GM12878 (cell line): ENCODE data around the gene RRAGB. TPM values are rescaled to one million over a fixed set of nuclear protein-coding genes. Genes with fewer than 3 reads are reported as not detected.

ENCODE experiments used
- ATAC-seq: fragments of 200-7000 bp; cut with Tn5 transposase; 3 replicates; pipeline ENCODE4 v1.9.1; 2020; ENCODE audit warnings: mild to moderate bottlenecking, moderate library complexity
- BruUV-seq: library from RNA; stranded (reverse); fragments of 400-500 nt; replicated peaks from 2 replicates; lab custom pipeline; 2021; lab: Mats Ljungman, UMichigan
- CTCF ChIA-PET: fragments of 300-600 bp; sonication (Branson Sonifier 250); formaldehyde crosslinking; extraction: SDS; loops from one replicate; lab custom pipeline; 2021; ENCODE audit warnings: inconsistent platforms; lab: Yijun Ruan, JAX
- POLR2A ChIA-PET: fragments of 350-600 bp; formaldehyde crosslinking; extraction: SDS; loops from one replicate; lab custom pipeline; 2021; ENCODE audit warnings: inconsistent platforms; lab: Charles Lee
- RAD21 ChIA-PET: fragments of 300-600 bp; sonication (Branson Sonifier 250); formaldehyde crosslinking; loops from one replicate; lab custom pipeline; 2023; ENCODE audit warnings: antibody characterized with exemption; ENCODE audit not compliant: unreplicated experiment; lab: Charles Lee
- SMC1A ChIA-PET: fragments of 300-600 bp; sonication (Branson Sonifier 250); formaldehyde crosslinking; loops from one replicate; lab custom pipeline; 2023; ENCODE audit not compliant: unreplicated experiment, uncharacterized antibody; lab: Charles Lee
- DNase-seq: peaks from one replicate; pipeline ENCODE4 v3.0.0-alpha.2; 2011; ENCODE audit warnings: low read depth, low spot score
- FAIRE-seq: peaks from 3 replicates; lab custom pipeline; 2011; peaks lifted over from hg19 to GRCh38; lab: Jason Lieb, UNC
- H2AFZ ChIP-seq: 2 replicates; pipeline ENCODE4 v1.6.0; 2011; ENCODE audit warnings: low read depth, low read length, control low read depth; ENCODE audit not compliant: control insufficient read depth
- H3K27ac ChIP-seq: 2 replicates; pipeline ENCODE4 v1.5.1; 2011; ENCODE audit warnings: control low read depth; ENCODE audit not compliant: control insufficient read depth, insufficient read depth
- H3K27me3 ChIP-seq, 2 experiments: replicated peaks in 1 of 2; 2 replicates each; pipeline versions ENCODE4 v1.6.0 to v1.6.1; 2011; ENCODE audit warnings: low read length in 1 of 2; ENCODE audit not compliant: control insufficient read depth in 2 of 2, insufficient read depth in 2 of 2
- H3K36me3 ChIP-seq, 2 experiments: 2 replicates each; pipeline ENCODE4 v1.5.1; 2011; ENCODE audit warnings: low read length in 1 of 2; ENCODE audit not compliant: control insufficient read depth in 2 of 2, insufficient read depth in 2 of 2
- H3K4me1 ChIP-seq: 2 replicates; pipeline ENCODE4 v1.6.1; 2011; ENCODE audit warnings: mild to moderate bottlenecking, low read length, moderate library complexity, mixed read lengths; ENCODE audit not compliant: control insufficient read depth, insufficient read depth
- H3K4me2 ChIP-seq: 2 replicates; pipeline ENCODE4 v1.6.0; 2011; ENCODE audit warnings: control low read depth; ENCODE audit not compliant: control insufficient read depth, insufficient read depth
- H3K4me3 ChIP-seq: fragments of 200-600 bp; sonication (generic); 2 replicates; pipeline ENCODE4 v1.5.1; 2016
- H3K79me2 ChIP-seq: 2 replicates; pipeline ENCODE4 v1.6.0; 2011; ENCODE audit warnings: low read length; ENCODE audit not compliant: control insufficient read depth, insufficient read depth
- H3K9ac ChIP-seq: 2 replicates; pipeline ENCODE4 v1.8.0; 2011; ENCODE audit warnings: low read length, control low read depth, mixed read lengths; ENCODE audit not compliant: control insufficient read depth, insufficient read depth
- H3K9me3 ChIP-seq: replicated peaks from 3 replicates; pipeline ENCODE4 v1.5.1; 2011; ENCODE audit warnings: mild to moderate bottlenecking, low read length; ENCODE audit not compliant: control insufficient read depth, insufficient read depth
- H4K20me1 ChIP-seq: 2 replicates; pipeline ENCODE4 v1.6.0; 2011; ENCODE audit not compliant: control insufficient read depth, insufficient read depth
- BHLHE40 ChIP-seq, 2 experiments: fragments of 450-650 bp in 1 of 2; IDR thresholded peaks; 2 replicates each; pipeline ENCODE4 v1.6.1; 2011 to 2017; ENCODE audit warnings: low read depth in 2 of 2, borderline replicate concordance in 1 of 2, improper control_type of control experiment in 1 of 2, low read length in 1 of 2, mild to moderate bottlenecking in 1 of 2
- CHD4 ChIP-seq: fragments of 200-600 bp; sonication (generic); IDR thresholded peaks from 2 replicates; pipeline ENCODE4 v1.6.1; 2016; ENCODE audit warnings: mild to moderate bottlenecking
- EGR1 ChIP-seq, 2 experiments: IDR thresholded peaks; 1 replicate in 1 of 2; 2 replicates in 1 of 2; pipeline ENCODE4 v1.6.1; 2011 to 2012; ENCODE audit warnings: low read depth in 2 of 2, low read length in 2 of 2, borderline replicate concordance in 1 of 2, mild to moderate bottlenecking in 1 of 2, moderate library complexity in 1 of 2
- GATAD2B ChIP-seq: fragments of 450-650 bp; conservative IDR thresholded peaks from 2 replicates; pipeline ENCODE4 v1.6.1; 2017; ENCODE audit warnings: low read depth, mild to moderate bottlenecking, moderate library complexity
- IKZF1 ChIP-seq: fragments of 450-650 bp; conservative IDR thresholded peaks from 2 replicates; pipeline ENCODE4 v1.6.1; 2017; ENCODE audit warnings: antibody characterized with exemption, mild to moderate bottlenecking
- NFYA ChIP-seq: IDR thresholded peaks from 2 replicates; pipeline ENCODE4 v1.6.1; 2011; ENCODE audit warnings: low read depth, mild to moderate bottlenecking, low read length, improper control_type of control experiment, borderline replicate concordance
- NR2C2 ChIP-seq: IDR thresholded peaks from 2 replicates; pipeline ENCODE4 v1.6.1; 2011; ENCODE audit warnings: borderline replicate concordance, low read depth; ENCODE audit not compliant: control insufficient read depth, insufficient read length
- PAX5 ChIP-seq: IDR thresholded peaks from 2 replicates; pipeline ENCODE4 v1.6.1; 2011; ENCODE audit warnings: low read depth, low read length, borderline replicate concordance
- RAD21 ChIP-seq: IDR thresholded peaks from 2 replicates; pipeline ENCODE4 v1.6.1; 2011; ENCODE audit warnings: mild to moderate bottlenecking, low read depth, low read length, moderate library complexity; ENCODE audit not compliant: insufficient read depth
- RELA ChIP-seq: fragments of 450-650 bp; IDR thresholded peaks from 2 replicates; pipeline ENCODE4 v1.8.0; 2014; ENCODE audit warnings: borderline replicate concordance; ENCODE audit not compliant: partially characterized antibody
- TCF7 ChIP-seq: IDR thresholded peaks from 2 replicates; pipeline ENCODE4 v1.6.1; 2014; ENCODE audit warnings: antibody characterized with exemption, borderline replicate concordance
- ZNF207 ChIP-seq: fragments of 450-650 bp; IDR thresholded peaks from 2 replicates; pipeline ENCODE4 v1.6.1; 2014; ENCODE audit warnings: antibody characterized with exemption, mild to moderate bottlenecking, borderline replicate concordance
- ZNF217 ChIP-seq: fragments of 450-650 bp; IDR thresholded peaks from 2 replicates; pipeline ENCODE4 v1.6.1; 2017; ENCODE audit warnings: antibody characterized with exemption, mild to moderate bottlenecking
- ZNF274 ChIP-seq: IDR thresholded peaks from one replicate; pipeline ENCODE4 v1.8.0; 2011; ENCODE audit not compliant: insufficient read length, insufficient read depth
- whole genome bisulfite sequencing: methylation state at CpG from one replicate; pipeline ENCODE4 v1.1.6; 2016; ENCODE audit warnings: low lambda C conversion rate; ENCODE audit not compliant: insufficient replicate concordance, insufficient coverage; ENCODE audit errors: missing lambda C conversion rate; 5-methylcytosine and 5-hydroxymethylcytosine counted together
- in situ Hi-C: fragments of 300-500 bp; cut with MboI; formaldehyde crosslinking; loops from 9 replicates; pipeline ENCODE4 v1.14.3; 2018; ENCODE audit warnings: mixed read lengths
- intact Hi-C: fragments of 100-400 bp; cut with micrococcal nuclease; formaldehyde crosslinking; loops from one replicate; pipeline ENCODE4 v1.14.2; 2022; ENCODE audit not compliant: unreplicated experiment
- polyA plus RNA-seq, 11 experiments: library from polyadenylated mRNA; depleted of rRNA in 4 of 11; unstranded in 6 of 11; stranded (reverse) in 5 of 11; fragments of >200 nt; fragmentation: Nextera tagmentation in 4 of 11; fragmentation: Illumina TruSeq in 1 of 11; extraction: Ambion mirVana in 4 of 11; extraction: Trizol in 1 of 11; gene quantifications; 1 replicate in 1 of 11; 2 replicates in 10 of 11; pipeline versions ENCODE4 v1.2.1 to v1.2.3, GENCODE V29; 2011 to 2016; ENCODE audit warnings: inconsistent platforms in 2 of 11, missing spikeins in 2 of 11, low read depth in 1 of 11
- total RNA-seq, 4 experiments: library from RNA; depleted of rRNA in 3 of 4; stranded (reverse); fragments of >200 nt in 3 of 4; fragmentation: Illumina TruSeq in 1 of 4; extraction: Trizol in 1 of 4; gene quantifications; 2 replicates each; pipeline versions ENCODE4 v1.2.1 to v1.2.3, GENCODE V29; 2013 to 2021
- TF ChIP-seq, protein P1 (sequence below): IDR thresholded peaks from 2 replicates; pipeline ENCODE4 v1.6.1; 2011; ENCODE audit warnings: borderline replicate concordance, low read depth, mild to moderate bottlenecking, moderate library complexity, low read length; ENCODE audit not compliant: insufficient read depth, poor library complexity, severe bottlenecking

The RRAGB gene
- total and polyA plus RNA-seq, 10 of the 15 experiments (the other 5 are each of a cell fraction or from before 2014, with no cell fraction given) = 8.2 to 30.8 (median 12.0) TPM

DNA sequence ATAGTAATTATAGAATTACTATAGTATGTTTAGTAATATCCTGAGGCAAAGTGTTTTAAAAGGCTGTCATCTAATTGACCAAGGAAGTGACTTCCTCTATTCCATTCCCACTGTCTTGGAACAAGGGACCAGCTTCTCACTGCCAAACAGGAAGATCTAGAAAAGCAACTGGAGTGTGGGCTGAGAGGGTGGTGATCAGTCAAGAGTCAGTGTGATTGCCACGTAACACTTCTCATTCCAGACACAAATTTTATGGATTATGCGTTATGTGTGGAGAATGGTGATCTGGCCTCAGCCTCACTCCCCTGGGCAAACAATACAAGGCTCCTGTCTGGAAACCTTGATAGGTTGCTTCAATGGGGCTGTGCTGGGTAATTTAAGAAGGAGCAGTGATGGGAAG is 60.0 kb downstream of the RRAGB start:
- Histone ChIP-seq H3K4me3 (no peak overlapping the region), H3K36me3 (peaks cover 0 to 3% of the 10 kb centered on the region in 2 experiments; a peak in 1 of 4 replicates), H3K79me2 (no peaks in the 10 kb centered on the region), H2AFZ (no peak overlapping the region), H3K9me3 (no peaks in the 10 kb centered on the region; the same call in 2 of the 3 replicates), H3K4me2 (no peak overlapping the region), H3K27me3 (no peaks in the 10 kb centered on the region), H4K20me1 (no peaks in the 10 kb centered on the region), H3K4me1 (no peaks in the 10 kb centered on the region), H3K9ac (no peak overlapping the region), H3K27ac (no peak overlapping the region)
- ATAC-seq (no peak), DNase-seq (no peak), FAIRE-seq (no peak)
- POLR2A ChIA-PET = no interaction called here
- no TSS peak for BruUV-seq
- SMC1A ChIA-PET = no interaction called here
- no peak for TF ChIP-seq EGR1 (IDR thresholded peaks at IDR 0.05; ENCODE audit: borderline replicate concordance in 1 of 2, low read depth in 2 of 2, low read length in 2 of 2)
- no peak for TF ChIP-seq IKZF1
- no peak for TF ChIP-seq NR2C2
- no peak for TF ChIP-seq ZNF274
- no peak for TF ChIP-seq TCF7
- no peak for TF ChIP-seq GATAD2B
- no peak for TF ChIP-seq BHLHE40 (IDR thresholded peaks at IDR 0.05; ENCODE audit: borderline replicate concordance in 1 of 2, low read depth in 2 of 2, low read length in 1 of 2)
- TF ChIP-seq ZNF207 = no peak
- TF ChIP-seq RELA = no peak
- TF ChIP-seq PAX5 = no peak
- no peak for TF ChIP-seq NFYA
- TF ChIP-seq RAD21 = no peak
- no peak for TF ChIP-seq ZNF217
- TF ChIP-seq, protein P1, sequence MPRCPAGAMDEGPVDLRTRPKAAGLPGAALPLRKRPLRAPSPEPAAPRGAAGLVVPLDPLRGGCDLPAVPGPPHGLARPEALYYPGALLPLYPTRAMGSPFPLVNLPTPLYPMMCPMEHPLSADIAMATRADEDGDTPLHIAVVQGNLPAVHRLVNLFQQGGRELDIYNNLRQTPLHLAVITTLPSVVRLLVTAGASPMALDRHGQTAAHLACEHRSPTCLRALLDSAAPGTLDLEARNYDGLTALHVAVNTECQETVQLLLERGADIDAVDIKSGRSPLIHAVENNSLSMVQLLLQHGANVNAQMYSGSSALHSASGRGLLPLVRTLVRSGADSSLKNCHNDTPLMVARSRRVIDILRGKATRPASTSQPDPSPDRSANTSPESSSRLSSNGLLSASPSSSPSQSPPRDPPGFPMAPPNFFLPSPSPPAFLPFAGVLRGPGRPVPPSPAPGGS = no peak
- no peak for TF ChIP-seq CHD4
- CTCF ChIA-PET = no interaction called here
- RAD21 ChIA-PET = no interaction called here
- intact Hi-C loops (no loop called here), in situ Hi-C loops (no loop called here)
- 47% methylated on average over 2 of the region's 2 CpGs for WGBS
